Liver (tissue), 9 donors: ENCODE measurements around the gene ZNF726. TPM values are rescaled to one million over a fixed set of nuclear protein-coding genes. Genes with fewer than 3 reads are reported as not detected.

Experiments used
- DNase-seq: peaks from one replicate; pipeline ENCODE4 v3.0.0-alpha.2; 2017; ENCODE audit warnings: low spot score
- H3K27ac ChIP-seq, 2 donors: one replicate each; pipeline ENCODE4 v1.7.0; 2013; ENCODE audit warnings: inconsistent platforms in 2 of 2, low read length in 2 of 2, control low read depth in 1 of 2, low read depth in 1 of 2, mild to moderate bottlenecking in 1 of 2
- H3K27me3 ChIP-seq, 4 donors: one replicate each; pipeline versions ENCODE4 v1.6.1 to v1.7.0; 2013; ENCODE audit warnings: low read length in 3 of 4, inconsistent platforms in 1 of 4, mild to moderate bottlenecking in 1 of 4, moderate library complexity in 1 of 4; ENCODE audit not compliant: control insufficient read depth in 4 of 4, insufficient read depth in 4 of 4
- H3K36me3 ChIP-seq, 4 donors: one replicate each; pipeline versions ENCODE4 v1.6.1 to v1.7.0; 2013; ENCODE audit warnings: low read length in 3 of 4, mild to moderate bottlenecking in 3 of 4, low read depth in 1 of 4, moderate library complexity in 1 of 4; ENCODE audit not compliant: control insufficient read depth in 4 of 4, insufficient read depth in 3 of 4
- H3K4me1 ChIP-seq, 4 donors: one replicate each; pipeline versions ENCODE4 v1.6.1 to v1.7.0; 2013; ENCODE audit warnings: low read length in 3 of 4, mild to moderate bottlenecking in 3 of 4, moderate library complexity in 1 of 4; ENCODE audit not compliant: control insufficient read depth in 4 of 4, insufficient read depth in 4 of 4
- H3K4me3 ChIP-seq, 3 donors: one replicate each; pipeline versions ENCODE4 v1.6.1 to v1.7.0; 2013; ENCODE audit warnings: low read length in 3 of 3, control low read depth in 1 of 3, low read depth in 1 of 3, mild to moderate bottlenecking in 1 of 3
- H3K9ac ChIP-seq, 2 donors: one replicate each; pipeline ENCODE4 v1.7.0; 2013; ENCODE audit warnings: low read length in 2 of 2, mild to moderate bottlenecking in 2 of 2, moderate library complexity in 2 of 2, control low read depth in 1 of 2, low read depth in 1 of 2
- H3K9me3 ChIP-seq, 4 donors: one replicate each; pipeline versions ENCODE4 v1.6.1 to v1.7.0; 2013; ENCODE audit warnings: low read length in 3 of 4; ENCODE audit not compliant: control insufficient read depth in 4 of 4
- EGR1 ChIP-seq, 2 donors: IDR thresholded peaks; 2 replicates each; pipeline ENCODE4 v1.6.1; 2016 to 2018; ENCODE audit warnings: antibody characterized with exemption in 2 of 2, low read depth in 2 of 2
- FOXA1 ChIP-seq: IDR thresholded peaks from 2 replicates; pipeline ENCODE4 v1.6.1; 2016; ENCODE audit warnings: antibody characterized with exemption
- FOXA2 ChIP-seq: IDR thresholded peaks from 2 replicates; pipeline ENCODE4 v1.6.1; 2016; ENCODE audit warnings: antibody characterized with exemption
- GABPA ChIP-seq, 2 donors: IDR thresholded peaks in 1 of 2; conservative IDR thresholded peaks in 1 of 2; 2 replicates each; pipeline ENCODE4 v1.6.1; 2016; ENCODE audit warnings: antibody characterized with exemption in 2 of 2, mild to moderate bottlenecking in 1 of 2, moderate library complexity in 1 of 2
- HNF4A ChIP-seq, 2 donors: conservative IDR thresholded peaks; 2 replicates each; pipeline ENCODE4 v1.6.1; 2016; ENCODE audit warnings: antibody characterized with exemption in 2 of 2, mild to moderate bottlenecking in 2 of 2
- HNF4G ChIP-seq: IDR thresholded peaks from 2 replicates; pipeline ENCODE4 v1.6.1; 2016; ENCODE audit warnings: antibody characterized with exemption
- JUND ChIP-seq, 2 donors: IDR thresholded peaks; 2 replicates each; pipeline ENCODE4 v1.6.1; 2016; ENCODE audit warnings: antibody characterized with exemption in 2 of 2
- RAD21 ChIP-seq, 2 donors: IDR thresholded peaks; 2 replicates each; pipeline ENCODE4 v1.6.1; 2016; ENCODE audit warnings: antibody characterized with exemption in 2 of 2, mild to moderate bottlenecking in 2 of 2
- RXRA ChIP-seq, 2 donors: IDR thresholded peaks; 2 replicates each; pipeline ENCODE4 v1.6.1; 2017 to 2018; ENCODE audit warnings: antibody characterized with exemption in 2 of 2, mild to moderate bottlenecking in 1 of 2
- SP1 ChIP-seq: IDR thresholded peaks from 2 replicates; pipeline ENCODE4 v1.6.1; 2018; ENCODE audit warnings: antibody characterized with exemption, mild to moderate bottlenecking
- TAF1 ChIP-seq: conservative IDR thresholded peaks from 2 replicates; pipeline ENCODE4 v1.6.1; 2016; ENCODE audit warnings: antibody characterized with exemption, mild to moderate bottlenecking
- WGBS: extraction: QIAGEN DNeasy Blood & Tissue Kit; methylation state at CpG from one replicate; pipeline ENCODE4 v1.1.7; 2013; 5-methylcytosine and 5-hydroxymethylcytosine counted together
- polyA plus RNA-seq, 2 donors: library from polyadenylated mRNA; stranded (reverse) in 1 of 2; unstranded in 1 of 2; fragments of 200-250 nt in 1 of 2; fragments of >200 nt in 1 of 2; fragmentation: Nextera tagmentation in 1 of 2; extraction: Ambion mirVana in 1 of 2; gene quantifications; one replicate each; pipeline versions ENCODE4 v1.2.1 to v1.2.3, GENCODE V29; 2013 to 2015
- total RNA-seq, 2 donors: library from RNA; depleted of rRNA; stranded (reverse); fragments of >200 nt; gene quantifications; one replicate each; pipeline ENCODE4 v1.2.3, GENCODE V29; 2014
- TF ChIP-seq, protein P1 (sequence below): fragments of 150-350 bp; IDR thresholded peaks from 2 replicates; pipeline ENCODE4 v1.5.1; 2017; ENCODE audit warnings: improper control_type of control experiment, low read depth, low read length; ENCODE audit not compliant: missing input control
- TF ChIP-seq, protein P2 (sequence below): IDR thresholded peaks from 2 replicates; pipeline ENCODE4 v1.6.1; 2016; ENCODE audit warnings: antibody characterized with exemption
- TF ChIP-seq, protein P3 (sequence below): IDR thresholded peaks from 2 replicates; pipeline ENCODE4 v1.6.1; 2016; ENCODE audit warnings: antibody characterized with exemption
- TF ChIP-seq, protein P4 (sequence below): IDR thresholded peaks from 2 replicates; pipeline ENCODE4 v1.6.1; 2016; ENCODE audit warnings: antibody characterized with exemption
- TF ChIP-seq, protein P5 (sequence below): IDR thresholded peaks from 2 replicates; pipeline ENCODE4 v1.6.1; 2016; ENCODE audit warnings: antibody characterized with exemption, mild to moderate bottlenecking
- donor health status: healthy.
- donor health status: healthy.
- donor health status: healthy.
- donor health status: healthy.
- donor health status: healthy.

Gene ZNF726
- total and polyA plus RNA-seq, 4 donors = 0.57 to 8.0 (median 1.1) TPM

DNA sequence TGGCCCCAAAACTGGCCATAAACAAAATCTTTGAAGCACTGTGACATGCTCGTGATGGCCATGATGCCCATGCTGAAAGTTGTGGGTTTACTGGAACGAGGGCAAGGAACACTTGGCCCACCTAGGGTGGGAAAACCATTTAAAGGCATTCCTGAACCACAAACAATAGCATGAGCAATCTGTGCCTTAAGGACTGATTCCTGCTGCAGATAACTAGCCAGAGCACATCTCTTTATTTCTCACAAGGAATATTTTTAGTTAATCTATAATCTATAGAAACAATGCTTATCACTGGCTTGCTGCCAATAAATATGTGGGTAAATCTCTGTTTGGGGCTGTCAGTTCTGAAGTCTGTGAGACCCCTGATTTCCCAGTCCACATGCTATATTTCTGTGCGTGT, 10.3 kb upstream of the ZNF726 start:
- no peaks in the 10 kb centered on the region for H3K27me3 ChIP-seq
- H3K4me3 ChIP-seq = no peak overlapping the region
- H3K9ac ChIP-seq = no peak overlapping the region
- peaks cover 3 to 10% (median 7%) of the 10 kb centered on the region in 4 donors for H3K4me1 ChIP-seq
- no peak for DNase-seq
- no peaks in the 10 kb centered on the region for H3K36me3 ChIP-seq
- WGBS = 74% methylated on average over 3 of the region's 3 CpGs
- TF ChIP-seq HNF4G (no peak), FOXA1 (no peak)
- TF ChIP-seq, protein P1, sequence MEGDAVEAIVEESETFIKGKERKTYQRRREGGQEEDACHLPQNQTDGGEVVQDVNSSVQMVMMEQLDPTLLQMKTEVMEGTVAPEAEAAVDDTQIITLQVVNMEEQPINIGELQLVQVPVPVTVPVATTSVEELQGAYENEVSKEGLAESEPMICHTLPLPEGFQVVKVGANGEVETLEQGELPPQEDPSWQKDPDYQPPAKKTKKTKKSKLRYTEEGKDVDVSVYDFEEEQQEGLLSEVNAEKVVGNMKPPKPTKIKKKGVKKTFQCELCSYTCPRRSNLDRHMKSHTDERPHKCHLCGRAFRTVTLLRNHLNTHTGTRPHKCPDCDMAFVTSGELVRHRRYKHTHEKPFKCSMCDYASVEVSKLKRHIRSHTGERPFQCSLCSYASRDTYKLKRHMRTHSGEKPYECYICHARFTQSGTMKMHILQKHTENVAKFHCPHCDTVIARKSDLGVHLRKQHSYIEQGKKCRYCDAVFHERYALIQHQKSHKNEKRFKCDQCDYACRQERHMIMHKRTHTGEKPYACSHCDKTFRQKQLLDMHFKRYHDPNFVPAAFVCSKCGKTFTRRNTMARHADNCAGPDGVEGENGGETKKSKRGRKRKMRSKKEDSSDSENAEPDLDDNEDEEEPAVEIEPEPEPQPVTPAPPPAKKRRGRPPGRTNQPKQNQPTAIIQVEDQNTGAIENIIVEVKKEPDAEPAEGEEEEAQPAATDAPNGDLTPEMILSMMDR = no peak
- no peak overlapping the region for H3K27ac ChIP-seq
- peaks cover 0 to 4% (median 4%) of the 10 kb centered on the region in 4 donors for H3K9me3 ChIP-seq

DNA sequence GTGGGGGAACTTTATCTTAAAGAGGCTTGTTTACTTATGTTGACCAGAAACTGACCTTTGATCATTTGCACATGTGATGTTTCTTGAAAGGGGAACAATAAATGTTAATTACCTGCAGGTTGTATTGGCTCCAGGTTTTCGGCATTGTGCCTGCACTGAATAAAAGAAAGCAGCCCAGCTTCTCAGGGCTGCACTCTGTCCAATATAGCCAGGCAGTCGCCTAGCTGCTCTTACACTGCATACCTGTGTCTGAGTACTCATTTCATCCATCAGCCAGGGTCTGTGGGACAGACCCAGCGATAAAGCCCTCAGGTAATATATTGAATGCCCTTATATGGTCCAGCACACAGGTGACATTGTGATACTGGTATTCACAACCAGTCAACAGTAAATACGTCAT, 8.9 kb upstream of the ZNF726 start:
- H3K36me3 ChIP-seq = no peaks in the 10 kb centered on the region
- H3K4me1 ChIP-seq = peaks cover 6 to 14% (median 8%) of the 10 kb centered on the region in 4 donors
- peak overlapping the region in 1 of 2 donors; percentile 96 for H3K27ac ChIP-seq
- no peaks in the 10 kb centered on the region for H3K27me3 ChIP-seq
- 84% methylated on average over 4 of the region's 4 CpGs for WGBS
- no peak overlapping the region for H3K4me3 ChIP-seq
- TF ChIP-seq, protein P2, sequence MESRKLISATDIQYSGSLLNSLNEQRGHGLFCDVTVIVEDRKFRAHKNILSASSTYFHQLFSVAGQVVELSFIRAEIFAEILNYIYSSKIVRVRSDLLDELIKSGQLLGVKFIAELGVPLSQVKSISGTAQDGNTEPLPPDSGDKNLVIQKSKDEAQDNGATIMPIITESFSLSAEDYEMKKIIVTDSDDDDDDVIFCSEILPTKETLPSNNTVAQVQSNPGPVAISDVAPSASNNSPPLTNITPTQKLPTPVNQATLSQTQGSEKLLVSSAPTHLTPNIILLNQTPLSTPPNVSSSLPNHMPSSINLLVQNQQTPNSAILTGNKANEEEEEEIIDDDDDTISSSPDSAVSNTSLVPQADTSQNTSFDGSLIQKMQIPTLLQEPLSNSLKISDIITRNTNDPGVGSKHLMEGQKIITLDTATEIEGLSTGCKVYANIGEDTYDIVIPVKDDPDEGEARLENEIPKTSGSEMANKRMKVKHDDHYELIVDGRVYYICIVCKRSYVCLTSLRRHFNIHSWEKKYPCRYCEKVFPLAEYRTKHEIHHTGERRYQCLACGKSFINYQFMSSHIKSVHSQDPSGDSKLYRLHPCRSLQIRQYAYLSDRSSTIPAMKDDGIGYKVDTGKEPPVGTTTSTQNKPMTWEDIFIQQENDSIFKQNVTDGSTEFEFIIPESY = no peak
- TF ChIP-seq, protein P3, sequence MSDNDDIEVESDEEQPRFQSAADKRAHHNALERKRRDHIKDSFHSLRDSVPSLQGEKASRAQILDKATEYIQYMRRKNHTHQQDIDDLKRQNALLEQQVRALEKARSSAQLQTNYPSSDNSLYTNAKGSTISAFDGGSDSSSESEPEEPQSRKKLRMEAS = no peak
- TF ChIP-seq EGR1 (IDR thresholded peaks at IDR 0.05; ENCODE audit: low read depth in 2 of 2) (no peak), HNF4G (no peak), JUND (IDR thresholded peaks at IDR 0.05) (no peak)
- TF ChIP-seq, protein P4, sequence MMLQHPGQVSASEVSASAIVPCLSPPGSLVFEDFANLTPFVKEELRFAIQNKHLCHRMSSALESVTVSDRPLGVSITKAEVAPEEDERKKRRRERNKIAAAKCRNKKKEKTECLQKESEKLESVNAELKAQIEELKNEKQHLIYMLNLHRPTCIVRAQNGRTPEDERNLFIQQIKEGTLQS = no peak
- no peak overlapping the region for H3K9ac ChIP-seq
- no peak for DNase-seq
- peaks cover 0 to 4% (median 4%) of the 10 kb centered on the region in 4 donors for H3K9me3 ChIP-seq

DNA sequence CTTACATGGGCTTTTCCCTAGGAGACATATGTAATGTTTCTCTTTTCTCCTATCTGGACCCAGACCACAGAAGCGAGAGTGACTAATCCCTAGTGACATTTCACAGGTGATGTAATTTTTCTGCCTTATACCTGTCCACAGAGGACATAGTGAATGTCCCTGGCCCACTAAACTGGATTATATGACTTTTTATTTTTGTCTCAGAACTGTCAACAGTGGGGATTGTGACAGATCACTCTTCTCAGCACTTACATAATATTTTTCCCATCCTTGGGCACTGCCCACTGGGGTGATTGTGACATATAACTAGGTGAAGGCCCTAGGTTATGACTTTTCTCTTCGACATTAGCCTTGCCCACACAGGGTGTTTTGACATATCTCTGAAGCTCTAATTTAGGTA, 7.9 kb upstream of the ZNF726 start:
- Histone ChIP-seq H3K36me3 (no peaks in the 10 kb centered on the region), H3K9me3 (peaks cover 0 to 4% (median 4%) of the 10 kb centered on the region in 4 donors), H3K27me3 (no peaks in the 10 kb centered on the region), H3K27ac (peak overlapping the region; percentile 71 to 96), H3K4me3 (no peak overlapping the region), H3K9ac (no peak overlapping the region), H3K4me1 (peaks cover 6 to 18% (median 11%) of the 10 kb centered on the region in 4 donors)
- 38% methylated on average over 2 of the region's 2 CpGs for WGBS
- DNase-seq = no peak
- peak; percentile 51 to 89 for TF ChIP-seq RXRA (IDR thresholded peaks at IDR 0.05)
- peak; percentile 29 for TF ChIP-seq SP1
- peak; percentile 44 for TF ChIP-seq FOXA2
- TF ChIP-seq TAF1 = no peak
- TF ChIP-seq, protein P3 = peak; percentile 29
- TF ChIP-seq JUND (IDR thresholded peaks at IDR 0.05) = peak in 1 of 2 donors; percentile 66
- TF ChIP-seq, protein P5, sequence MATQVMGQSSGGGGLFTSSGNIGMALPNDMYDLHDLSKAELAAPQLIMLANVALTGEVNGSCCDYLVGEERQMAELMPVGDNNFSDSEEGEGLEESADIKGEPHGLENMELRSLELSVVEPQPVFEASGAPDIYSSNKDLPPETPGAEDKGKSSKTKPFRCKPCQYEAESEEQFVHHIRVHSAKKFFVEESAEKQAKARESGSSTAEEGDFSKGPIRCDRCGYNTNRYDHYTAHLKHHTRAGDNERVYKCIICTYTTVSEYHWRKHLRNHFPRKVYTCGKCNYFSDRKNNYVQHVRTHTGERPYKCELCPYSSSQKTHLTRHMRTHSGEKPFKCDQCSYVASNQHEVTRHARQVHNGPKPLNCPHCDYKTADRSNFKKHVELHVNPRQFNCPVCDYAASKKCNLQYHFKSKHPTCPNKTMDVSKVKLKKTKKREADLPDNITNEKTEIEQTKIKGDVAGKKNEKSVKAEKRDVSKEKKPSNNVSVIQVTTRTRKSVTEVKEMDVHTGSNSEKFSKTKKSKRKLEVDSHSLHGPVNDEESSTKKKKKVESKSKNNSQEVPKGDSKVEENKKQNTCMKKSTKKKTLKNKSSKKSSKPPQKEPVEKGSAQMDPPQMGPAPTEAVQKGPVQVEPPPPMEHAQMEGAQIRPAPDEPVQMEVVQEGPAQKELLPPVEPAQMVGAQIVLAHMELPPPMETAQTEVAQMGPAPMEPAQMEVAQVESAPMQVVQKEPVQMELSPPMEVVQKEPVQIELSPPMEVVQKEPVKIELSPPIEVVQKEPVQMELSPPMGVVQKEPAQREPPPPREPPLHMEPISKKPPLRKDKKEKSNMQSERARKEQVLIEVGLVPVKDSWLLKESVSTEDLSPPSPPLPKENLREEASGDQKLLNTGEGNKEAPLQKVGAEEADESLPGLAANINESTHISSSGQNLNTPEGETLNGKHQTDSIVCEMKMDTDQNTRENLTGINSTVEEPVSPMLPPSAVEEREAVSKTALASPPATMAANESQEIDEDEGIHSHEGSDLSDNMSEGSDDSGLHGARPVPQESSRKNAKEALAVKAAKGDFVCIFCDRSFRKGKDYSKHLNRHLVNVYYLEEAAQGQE = no peak
- peak in 1 of 2 donors; percentile 43 for TF ChIP-seq RAD21 (IDR thresholded peaks at IDR 0.05)
- peak; percentile 29 to 71 for TF ChIP-seq HNF4A (conservative IDR thresholded peaks at IDR 0.05)
- TF ChIP-seq, protein P1 = no peak
- TF ChIP-seq GABPA (IDR thresholded peaks at IDR 0.05 in 1 of 2, conservative IDR thresholded peaks at IDR 0.05 in 1 of 2) = no peak
